Neutrophil (primary cell): ENCODE results near the gene PGD.
"Not testable (repeated sequence)": the region's sequence is repeated elsewhere in the genome, so short reads cannot be mapped to it uniquely, and the experiment has no call there.

Experiments used
- H3K27ac ChIP-seq: fragments of 200-600 bp; sonication (generic); 2 replicates; pipeline ENCODE4 v1.5.1; 2016; ENCODE audit warnings: mild to moderate bottlenecking, moderate library complexity
- H3K27me3 ChIP-seq: fragments of 200-600 bp; sonication (generic); 2 replicates; pipeline ENCODE4 v1.6.0; 2016; ENCODE audit warnings: mild to moderate bottlenecking
- H3K36me3 ChIP-seq: fragments of 200-600 bp; sonication (generic); 2 replicates; pipeline ENCODE4 v1.5.1; 2017
- H3K4me1 ChIP-seq, 2 experiments: fragments of 200-600 bp in 1 of 2; sonication (generic) in 1 of 2; 1 replicate in 1 of 2; 2 replicates in 1 of 2; pipeline versions ENCODE4 v1.5.1 to v1.6.1; 2013 to 2016; ENCODE audit warnings: low read depth in 1 of 2, low read length in 1 of 2, mild to moderate bottlenecking in 1 of 2, moderate library complexity in 1 of 2; ENCODE audit not compliant: control insufficient read depth in 1 of 2, insufficient read depth in 1 of 2
- H3K4me3 ChIP-seq, 2 experiments: fragments of 200-600 bp in 1 of 2; sonication (generic) in 1 of 2; 1 replicate in 1 of 2; 2 replicates in 1 of 2; pipeline ENCODE4 v1.5.1; 2013 to 2016; ENCODE audit warnings: low read depth in 1 of 2, low read length in 1 of 2, mild to moderate bottlenecking in 1 of 2, moderate library complexity in 1 of 2
- H3K9me3 ChIP-seq: fragments of 200-600 bp; sonication (generic); 2 replicates; pipeline ENCODE4 v1.5.1; 2016
- CTCF ChIP-seq: fragments of 200-600 bp; sonication (generic); IDR thresholded peaks from 2 replicates; pipeline ENCODE4 v1.5.1; 2016; ENCODE audit warnings: antibody characterized with exemption

The PGD gene

GRCh38 chr1:10424651-10425050 lies 25.8 kb downstream of the PGD start:
- H3K27me3 ChIP-seq, result no peaks in the 10 kb centered on the region
- H3K9me3 ChIP-seq, result no peaks in the 10 kb centered on the region
- peaks cover 20 to 30% of the 10 kb centered on the region in 2 experiments for H3K4me1 ChIP-seq
- no peak overlapping the region for H3K4me3 ChIP-seq
- H3K36me3 ChIP-seq, result peaks cover 46% of the 10 kb centered on the region
- H3K27ac ChIP-seq, result peak overlapping the region; percentile 98
- no peak for TF ChIP-seq CTCF

DNA sequence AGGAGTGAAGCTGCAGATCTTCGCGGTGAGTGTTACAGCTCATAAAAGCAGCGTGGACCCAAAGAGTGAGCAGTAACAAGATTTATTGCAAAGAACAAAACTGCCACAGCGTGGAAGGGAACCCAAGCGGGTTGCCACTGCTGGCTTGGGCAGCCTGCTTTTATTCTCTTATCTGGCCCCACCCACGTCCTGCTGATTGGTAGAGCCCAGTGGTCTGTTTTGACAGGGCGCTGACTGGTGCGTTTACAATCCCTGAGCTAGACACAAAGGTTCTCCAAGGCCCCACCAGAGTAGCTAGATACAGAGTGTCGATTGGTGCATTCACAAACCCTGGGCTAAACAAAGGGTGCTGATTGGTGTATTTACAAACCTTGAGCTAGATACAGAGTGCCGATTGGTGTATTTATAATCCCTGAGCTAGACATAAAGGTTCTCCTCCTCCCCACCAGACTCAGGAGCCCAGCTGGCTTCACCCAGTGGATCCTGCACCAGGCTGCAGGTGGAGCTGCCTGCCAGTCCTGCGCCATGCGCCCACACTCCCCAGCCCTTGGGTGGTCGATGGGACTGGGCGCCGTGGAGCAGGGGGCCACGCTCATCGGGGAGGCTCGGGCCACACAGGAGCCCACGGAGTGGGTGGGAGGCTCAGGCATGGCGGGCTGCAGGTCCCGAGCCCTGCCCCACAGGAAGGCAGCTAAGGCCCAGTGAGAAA lies 27.1 kb downstream of the PGD start:
- H3K9me3 ChIP-seq, H3K27me3 ChIP-seq, H3K4me3 ChIP-seq: not testable (repeated sequence)
- Histone ChIP-seq H3K36me3 (peaks cover 33% of the 10 kb centered on the region), H3K4me1 (peaks cover 30 to 41% of the 10 kb centered on the region in 2 experiments), H3K27ac (peak overlapping the region; percentile 50)

GRCh38 chr1:10426535-10426848 lies 27.6 kb downstream of the PGD start:
- H3K36me3 ChIP-seq, result peaks cover 28% of the 10 kb centered on the region
- H3K4me3 ChIP-seq, H3K27me3 ChIP-seq, H3K9me3 ChIP-seq: not testable (repeated sequence)
- H3K4me1 ChIP-seq, result peaks cover 34 to 45% of the 10 kb centered on the region in 2 experiments
- peak overlapping the region; percentile 76 for H3K27ac ChIP-seq

GRCh38 chr1:10428984-10429383 lies 30.1 kb downstream of the PGD start:
- H3K4me3 ChIP-seq, result no peak overlapping the region
- H3K36me3 ChIP-seq, result peaks cover 3% of the 10 kb centered on the region
- no peaks in the 10 kb centered on the region for H3K9me3 ChIP-seq
- no peak for TF ChIP-seq CTCF
- H3K4me1 ChIP-seq, result peaks cover 34 to 45% of the 10 kb centered on the region in 2 experiments
- H3K27me3 ChIP-seq, result no peaks in the 10 kb centered on the region
- no peak overlapping the region for H3K27ac ChIP-seq

- Histone ChIP-seq H3K27me3 (no peaks in the 10 kb centered on the region), H3K4me1 (peaks cover 34 to 45% of the 10 kb centered on the region in 2 experiments), H3K9me3 (no peaks in the 10 kb centered on the region), H3K36me3 (no peaks in the 10 kb centered on the region), H3K27ac (peak overlapping the region; percentile 81), H3K4me3 (peak overlapping the region; percentile 69 to 97)
- no peak for TF ChIP-seq CTCF
Observed at GRCh38 chr1:10429868-10430215, 31.0 kb downstream of the PGD start.

DNA sequence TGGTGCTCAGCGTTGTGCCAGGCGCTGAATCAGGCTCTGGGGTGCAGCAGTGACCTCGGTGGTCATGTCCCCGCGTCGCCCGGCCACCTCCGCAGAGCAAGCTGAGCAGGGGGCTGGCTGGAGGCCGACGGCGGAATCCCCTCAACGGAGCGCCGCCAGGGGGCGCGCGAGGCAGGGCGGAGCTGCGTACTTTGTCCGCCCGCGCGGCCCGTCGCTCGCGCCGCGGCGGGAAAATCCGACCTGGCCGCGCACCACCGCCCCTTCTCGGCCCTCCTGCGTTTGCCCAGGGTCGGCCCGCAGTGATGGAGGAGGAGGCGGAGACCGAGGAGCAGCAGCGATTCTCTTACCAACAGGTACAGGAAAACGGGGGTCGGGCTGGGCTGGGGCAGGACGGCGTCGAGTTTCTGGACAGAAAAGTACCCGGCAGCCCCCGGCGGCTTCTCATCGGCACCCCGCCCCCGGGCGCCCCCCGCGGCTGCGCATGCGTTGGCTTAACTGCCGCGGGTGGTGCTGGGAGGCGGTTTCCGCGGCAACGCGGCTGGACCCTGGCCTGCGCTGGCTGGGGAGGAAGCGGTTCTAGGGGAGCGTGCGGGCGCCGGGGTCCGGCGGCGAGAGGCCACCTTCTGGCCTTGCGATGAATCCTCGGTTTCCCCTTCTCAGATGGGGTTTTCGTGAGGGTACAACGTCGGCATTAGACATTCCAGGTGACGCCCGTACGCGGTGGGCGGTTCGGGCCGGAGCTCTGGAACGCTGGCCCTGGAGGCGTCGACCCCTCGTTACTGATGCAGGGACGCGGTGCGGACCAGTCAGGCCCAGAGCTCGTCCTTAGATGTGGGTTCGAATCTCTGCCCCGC lies 31.6 kb downstream of the PGD start, which contains the start of gene CENPS:
Gene CENPS (plus strand): TSS at position 218 of the 854 bp plus-strand sequence. CDS start 85 bp downstream, at position 303.
- Histone ChIP-seq H3K4me1 (peaks cover 34 to 45% of the 10 kb centered on the region in 2 experiments), H3K4me3 (peak within 1 kb of the TSS; percentile 69 to 97), H3K27ac (peak within 1 kb of the TSS; percentile 81), H3K9me3 (no peaks in the 10 kb centered on the region), H3K36me3 (no peaks in the 10 kb centered on the region), H3K27me3 (no peaks in the 10 kb centered on the region)
- peak; percentile 93 for TF ChIP-seq CTCF
